ENCODE data around the gene GJA4. TPM values are rescaled to one million over a fixed set of nuclear protein-coding genes. Genes with fewer than 3 reads are reported as not detected.

The GJA4 gene
- total RNA-seq (2016; rRNA removed; fragmentation: Illumina TruSeq; extraction: Trizol) (not detected in 2 replicates), polyA plus RNA-seq (2011; rRNA removed) (not detected in 2 replicates), polyA minus RNA-seq (2011; rRNA and poly(A)+ RNA removed; ENCODE audit: low replicate concordance) (0.14 TPM in 1 of 2 replicates, not detected in the other), Bru-seq, nascent RNA (not detected), BruChase-seq, experiment 1, labeled RNA remaining after a 6-hour chase (not detected), BruChase-seq, experiment 2, labeled RNA remaining after a 2-hour chase (not detected)
- total RNA-seq (2016; cell fraction: cytosol; rRNA removed; fragmentation: Illumina TruSeq; extraction: Trizol; ENCODE audit: low read depth), result not detected in 2 replicates
- total RNA-seq (2016; cell fraction: insoluble cytoplasmic fraction; rRNA removed; fragmentation: Illumina TruSeq; extraction: Trizol), result not detected in 2 replicates
- not detected in 2 replicates for total RNA-seq (2016; cell fraction: membrane; rRNA removed; fragmentation: Illumina TruSeq; extraction: Trizol)
- total RNA-seq (2016; cell fraction: nucleus; rRNA removed; fragmentation: Illumina TruSeq; extraction: Trizol), result not detected in 2 replicates
- polyA plus RNA-seq (2011; cell fraction: cytosol; rRNA removed), result not detected in 2 replicates
- polyA plus RNA-seq (2011; cell fraction: nucleus; rRNA removed), result 0.12 TPM in 1 of 2 replicates, not detected in the other
- not detected in 2 replicates for polyA plus RNA-seq (2012)
- not detected in 2 replicates for polyA plus RNA-seq (2016; cell fraction: cytosol; fragmentation: Illumina TruSeq; extraction: Trizol; ENCODE audit: low read depth)
- not detected in 2 replicates for polyA plus RNA-seq (2016; cell fraction: insoluble cytoplasmic fraction; fragmentation: Illumina TruSeq; extraction: Trizol; ENCODE audit: low read depth)
- not detected in 2 replicates for polyA plus RNA-seq (2016; cell fraction: membrane; fragmentation: Illumina TruSeq; extraction: Trizol; ENCODE audit: low read depth)
- polyA plus RNA-seq (2016; cell fraction: nucleus; fragmentation: Illumina TruSeq; extraction: Trizol; ENCODE audit: insufficient read depth, low read depth), result not detected in 2 replicates
- polyA minus RNA-seq (2011; cell fraction: cytosol; rRNA and poly(A)+ RNA removed), result not detected in 2 replicates
- not detected in 2 replicates for polyA minus RNA-seq (2011; cell fraction: nucleus; rRNA and poly(A)+ RNA removed)
- long read RNA-seq, experiment 1, result 0 reads
- long read RNA-seq, experiment 2, result 0 reads

DNA sequence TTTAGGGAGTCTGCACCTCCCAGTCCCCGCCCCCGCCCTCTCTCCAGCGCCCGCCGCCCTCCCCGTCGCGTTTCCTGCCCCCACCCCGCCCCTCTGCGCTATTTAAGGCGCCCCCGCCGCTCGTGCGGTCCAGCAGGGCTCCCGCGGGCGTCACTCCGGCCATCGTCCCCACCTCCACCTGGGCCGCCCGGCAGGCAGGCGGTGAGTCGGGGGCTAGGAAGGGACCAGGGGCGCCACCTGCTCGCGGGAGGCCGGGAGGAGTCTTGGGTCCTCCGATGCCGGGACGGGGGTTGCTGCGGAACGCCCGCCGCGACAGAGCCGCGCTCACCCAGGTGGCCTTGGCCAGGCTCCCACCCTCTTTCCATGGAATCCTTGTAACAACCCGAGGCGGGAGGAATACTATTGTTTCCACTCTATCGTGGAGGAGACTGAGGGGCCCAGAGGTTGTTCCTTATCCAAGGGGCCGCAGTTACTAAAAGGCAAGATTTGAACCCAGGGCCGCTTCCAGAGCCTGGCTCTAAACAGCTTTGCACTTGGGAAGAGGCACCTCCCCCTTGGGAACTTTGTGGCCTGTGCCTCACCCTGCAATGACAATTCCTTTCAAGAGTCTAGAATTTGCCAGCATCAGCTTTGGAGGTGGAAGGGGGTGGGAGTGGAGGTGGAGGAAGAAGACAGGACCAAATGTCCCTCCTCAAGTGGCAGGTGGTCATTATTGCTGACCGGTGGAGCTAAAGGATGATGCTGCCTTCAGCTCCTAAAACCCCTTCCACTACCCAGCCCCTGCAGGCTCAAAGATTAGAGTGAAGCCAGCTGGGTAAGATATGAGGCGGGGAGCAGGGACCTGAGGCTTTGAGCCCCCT, at the start of gene GJA4:
Gene GJA4, plus strand, starts transcription at position 132 of the 860 bp plus-strand sequence. CDS start 1,215 bp downstream, outside the sequence.
- Histone ChIP-seq H4K20me1 (ENCODE audit: insufficient read depth, low read length) (no peaks in the 10 kb centered on the region), H3K4me2 (ENCODE audit: low read depth, low read length) (no peak within 1 kb of the TSS), H3K4me3 (replicated peaks in 1 of 3; ENCODE audit: insufficient read depth in 1 of 3, low read depth in 2 of 3, low read length in 3 of 3) (no peak within 1 kb of the TSS), H3K79me2 (ENCODE audit: insufficient read depth, low read length) (no peaks in the 10 kb centered on the region), H3K36me3 (replicated peaks in 1 of 2; ENCODE audit: control insufficient read depth in 1 of 2, insufficient read depth in 2 of 2, low read length in 2 of 2) (no peaks in the 10 kb centered on the region), H3K27ac (ENCODE audit: extremely low read length, insufficient read depth, low read length) (no peak within 1 kb of the TSS), H3K9me3 (ENCODE audit: low read length) (no peaks in the 10 kb centered on the region), H3K4me1 (ENCODE audit: insufficient read depth, low read length) (no peaks in the 10 kb centered on the region), H3K9ac (ENCODE audit: insufficient read depth, low read depth, low read length) (no peak within 1 kb of the TSS), H2AFZ (ENCODE audit: low read length) (no peak within 1 kb of the TSS), H3K27me3 (ENCODE audit: control insufficient read depth in 1 of 2, insufficient read depth in 2 of 2, low read length in 2 of 2) (peaks cover 1 to 43% of the 10 kb centered on the region in 2 experiments; a peak in 4 of 5 replicates)
- in situ Hi-C loops (cut with HindIII; ENCODE audit: extremely low pct_ligation_motif_present, low pct_unique_long_range_greater_than_20kb), result no loop called here
- BruUV-seq (replicated peaks), result no TSS peak
- TF ChIP-seq ZNF605 (CRISPR knock-in tag; IDR thresholded peaks at IDR 0.05) (no peak), ZNF124 (CRISPR knock-in tag; IDR thresholded peaks at IDR 0.05) (no peak), ATF7 (IDR thresholded peaks at IDR 0.05) (no peak), ATF7 (CRISPR knock-in tag; IDR thresholded peaks at IDR 0.05) (no peak), AHR (CRISPR knock-in tag; IDR thresholded peaks at IDR 0.05) (no peak), ELF4 (CRISPR knock-in tag; IDR thresholded peaks at IDR 0.05; ENCODE audit: borderline replicate concordance) (no peak), MXI1 (IDR thresholded peaks at IDR 0.05; ENCODE audit: borderline replicate concordance, low read depth, low read length) (no peak), ZNF430 (CRISPR knock-in tag; IDR thresholded peaks at IDR 0.05) (no peak), ZNF879 (CRISPR knock-in tag; IDR thresholded peaks at IDR 0.05) (no peak), KLF12 (CRISPR knock-in tag; IDR thresholded peaks at IDR 0.05; ENCODE audit: borderline replicate concordance) (no peak)
- TF ChIP-seq, protein P1, sequence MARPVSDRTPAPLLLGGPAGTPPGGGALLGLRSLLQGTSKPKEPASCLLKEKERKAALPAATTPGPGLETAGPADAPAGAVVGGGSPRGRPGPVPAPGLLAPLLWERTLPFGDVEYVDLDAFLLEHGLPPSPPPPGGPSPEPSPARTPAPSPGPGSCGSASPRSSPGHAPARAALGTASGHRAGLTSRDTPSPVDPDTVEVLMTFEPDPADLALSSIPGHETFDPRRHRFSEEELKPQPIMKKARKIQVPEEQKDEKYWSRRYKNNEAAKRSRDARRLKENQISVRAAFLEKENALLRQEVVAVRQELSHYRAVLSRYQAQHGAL (CRISPR knock-in tag; IDR thresholded peaks at IDR 0.05; ENCODE audit: not compliant biosample characterization), result no peak
- TF ChIP-seq, protein P2, sequence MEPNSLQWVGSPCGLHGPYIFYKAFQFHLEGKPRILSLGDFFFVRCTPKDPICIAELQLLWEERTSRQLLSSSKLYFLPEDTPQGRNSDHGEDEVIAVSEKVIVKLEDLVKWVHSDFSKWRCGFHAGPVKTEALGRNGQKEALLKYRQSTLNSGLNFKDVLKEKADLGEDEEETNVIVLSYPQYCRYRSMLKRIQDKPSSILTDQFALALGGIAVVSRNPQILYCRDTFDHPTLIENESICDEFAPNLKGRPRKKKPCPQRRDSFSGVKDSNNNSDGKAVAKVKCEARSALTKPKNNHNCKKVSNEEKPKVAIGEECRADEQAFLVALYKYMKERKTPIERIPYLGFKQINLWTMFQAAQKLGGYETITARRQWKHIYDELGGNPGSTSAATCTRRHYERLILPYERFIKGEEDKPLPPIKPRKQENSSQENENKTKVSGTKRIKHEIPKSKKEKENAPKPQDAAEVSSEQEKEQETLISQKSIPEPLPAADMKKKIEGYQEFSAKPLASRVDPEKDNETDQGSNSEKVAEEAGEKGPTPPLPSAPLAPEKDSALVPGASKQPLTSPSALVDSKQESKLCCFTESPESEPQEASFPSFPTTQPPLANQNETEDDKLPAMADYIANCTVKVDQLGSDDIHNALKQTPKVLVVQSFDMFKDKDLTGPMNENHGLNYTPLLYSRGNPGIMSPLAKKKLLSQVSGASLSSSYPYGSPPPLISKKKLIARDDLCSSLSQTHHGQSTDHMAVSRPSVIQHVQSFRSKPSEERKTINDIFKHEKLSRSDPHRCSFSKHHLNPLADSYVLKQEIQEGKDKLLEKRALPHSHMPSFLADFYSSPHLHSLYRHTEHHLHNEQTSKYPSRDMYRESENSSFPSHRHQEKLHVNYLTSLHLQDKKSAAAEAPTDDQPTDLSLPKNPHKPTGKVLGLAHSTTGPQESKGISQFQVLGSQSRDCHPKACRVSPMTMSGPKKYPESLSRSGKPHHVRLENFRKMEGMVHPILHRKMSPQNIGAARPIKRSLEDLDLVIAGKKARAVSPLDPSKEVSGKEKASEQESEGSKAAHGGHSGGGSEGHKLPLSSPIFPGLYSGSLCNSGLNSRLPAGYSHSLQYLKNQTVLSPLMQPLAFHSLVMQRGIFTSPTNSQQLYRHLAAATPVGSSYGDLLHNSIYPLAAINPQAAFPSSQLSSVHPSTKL (CRISPR knock-in tag; IDR thresholded peaks at IDR 0.05), result no peak
- intact Hi-C loops (cut with micrococcal nuclease; ENCODE audit: unreplicated experiment), result no loop called here
- DNase-seq (ENCODE audit: low spot score) (no peak), FAIRE-seq (no peak), ATAC-seq (no peak)
- 48% methylated on average over 19 of the region's 45 CpGs for WGBS (ENCODE audit: low lambda C conversion rate)
- CTCF ChIA-PET (ENCODE audit: low intra/inter-chr PET ratio, low total read pairs), result no interaction called here
- POLR2A ChIA-PET, result no interaction called here

Measured in HepG2 (cell line).